Activated B cell treated with CpG ODN at 0.5 μM for 24 hours (primary cell): ENCODE measurements around the gene TEKT5. TPM values are rescaled to one million over a fixed set of nuclear protein-coding genes. Genes with fewer than 3 reads are reported as not detected.
A peak's percentile ranks its signal among the peaks of the same experiment; 100 is the strongest.
"Not testable (repeated sequence)": the region's sequence is repeated elsewhere in the genome, so short reads cannot be mapped to it uniquely, and the experiment has no call there.

ENCODE experiments used
- ATAC-seq: fragments of 200-7000 bp; cut with Tn5 transposase; one replicate; pipeline ENCODE4 v1.10.0; 2021; ENCODE audit warnings: low read depth, mild to moderate bottlenecking, moderate library complexity
- CTCF ChIA-PET: fragments of 350-600 bp; sonication (Branson Sonifier 250); formaldehyde crosslinking; loops from one replicate; lab custom pipeline; 2021; ENCODE audit warnings: antibody characterized with exemption; lab: Charles Lee
- POLR2A ChIA-PET: fragments of 350-600 bp; sonication (Branson Sonifier 250); formaldehyde crosslinking; loops from one replicate; lab custom pipeline; 2021; ENCODE audit warnings: antibody characterized with exemption; lab: Charles Lee
- DNase-seq: peaks from one replicate; pipeline ENCODE4 v3.0.0; 2022
- H3K27ac Mint-ChIP-seq: one replicate; pipeline ENCODE4 v1.8.0; 2020; ENCODE audit warnings: mixed read lengths
- H3K27me3 Mint-ChIP-seq: one replicate; pipeline ENCODE4 v1.8.0; 2021; ENCODE audit warnings: mixed read lengths
- H3K36me3 Mint-ChIP-seq: one replicate; pipeline ENCODE4 v1.8.0; 2021; ENCODE audit warnings: low read depth, mixed read lengths
- H3K4me1 Mint-ChIP-seq: one replicate; pipeline ENCODE4 v1.8.0; 2021; ENCODE audit warnings: mixed read lengths
- H3K4me3 Mint-ChIP-seq: one replicate; pipeline ENCODE4 v1.8.0; 2020; ENCODE audit warnings: mild to moderate bottlenecking, mixed read lengths
- H3K9me3 Mint-ChIP-seq: one replicate; pipeline ENCODE4 v1.8.0; 2020; ENCODE audit warnings: mixed read lengths
- intact Hi-C: fragments of 100-400 bp; cut with micrococcal nuclease; formaldehyde crosslinking; loops from one replicate; pipeline ENCODE4 v1.15.1; 2024
- total RNA-seq: library from RNA; stranded (reverse); gene quantifications from 2 replicates; pipeline ENCODE4 v1.2.3, GENCODE V29; 2022
- TF ChIP-seq, protein P1 (sequence below): fragments of 200-600 bp; IDR thresholded peaks from one replicate; pipeline ENCODE4 v1.8.0; 2022; ENCODE audit warnings: antibody characterized with exemption, mild to moderate bottlenecking

Gene TEKT5
- not detected in 2 replicates for total RNA-seq

DNA sequence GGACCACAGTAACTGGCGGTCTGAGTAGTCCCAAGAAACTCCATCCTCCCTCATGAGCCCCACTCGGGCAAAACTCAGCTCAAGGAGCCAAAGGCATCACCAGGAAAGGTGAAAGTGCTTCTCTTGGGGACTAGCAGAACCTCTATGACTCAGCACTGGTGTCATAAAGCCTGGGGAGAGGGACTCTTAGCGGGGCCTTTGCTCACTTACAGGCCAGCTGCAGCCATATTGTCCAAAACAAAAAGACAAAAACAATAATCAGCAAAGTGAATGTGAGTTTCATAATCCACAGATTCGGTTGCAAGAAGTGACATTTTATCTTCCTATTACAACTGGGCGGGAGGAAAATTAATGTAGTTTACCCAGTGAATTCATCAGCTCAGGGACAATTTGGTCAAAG is at the start of gene TEKT5:
TSS of gene TEKT5 (minus strand) at position 101 of the 400 bp plus-strand sequence. CDS start at position 44, 57 bp downstream.
- Mint-ChIP-seq H3K27ac (no peak within 1 kb of the TSS), H3K9me3 (peaks cover 3% of the 10 kb centered on the region), H3K4me3 (no peak within 1 kb of the TSS), H3K27me3 (peaks cover 5% of the 10 kb centered on the region), H3K4me1 (peaks cover 6% of the 10 kb centered on the region), H3K36me3 (no peaks in the 10 kb centered on the region)
- POLR2A ChIA-PET, result no interaction called here
- TF ChIP-seq, protein P1, sequence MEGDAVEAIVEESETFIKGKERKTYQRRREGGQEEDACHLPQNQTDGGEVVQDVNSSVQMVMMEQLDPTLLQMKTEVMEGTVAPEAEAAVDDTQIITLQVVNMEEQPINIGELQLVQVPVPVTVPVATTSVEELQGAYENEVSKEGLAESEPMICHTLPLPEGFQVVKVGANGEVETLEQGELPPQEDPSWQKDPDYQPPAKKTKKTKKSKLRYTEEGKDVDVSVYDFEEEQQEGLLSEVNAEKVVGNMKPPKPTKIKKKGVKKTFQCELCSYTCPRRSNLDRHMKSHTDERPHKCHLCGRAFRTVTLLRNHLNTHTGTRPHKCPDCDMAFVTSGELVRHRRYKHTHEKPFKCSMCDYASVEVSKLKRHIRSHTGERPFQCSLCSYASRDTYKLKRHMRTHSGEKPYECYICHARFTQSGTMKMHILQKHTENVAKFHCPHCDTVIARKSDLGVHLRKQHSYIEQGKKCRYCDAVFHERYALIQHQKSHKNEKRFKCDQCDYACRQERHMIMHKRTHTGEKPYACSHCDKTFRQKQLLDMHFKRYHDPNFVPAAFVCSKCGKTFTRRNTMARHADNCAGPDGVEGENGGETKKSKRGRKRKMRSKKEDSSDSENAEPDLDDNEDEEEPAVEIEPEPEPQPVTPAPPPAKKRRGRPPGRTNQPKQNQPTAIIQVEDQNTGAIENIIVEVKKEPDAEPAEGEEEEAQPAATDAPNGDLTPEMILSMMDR, result no peak
- no peak for DNase-seq
- intact Hi-C loops, result no loop called here
- no peak for ATAC-seq
- CTCF ChIA-PET, result no interaction called here

DNA sequence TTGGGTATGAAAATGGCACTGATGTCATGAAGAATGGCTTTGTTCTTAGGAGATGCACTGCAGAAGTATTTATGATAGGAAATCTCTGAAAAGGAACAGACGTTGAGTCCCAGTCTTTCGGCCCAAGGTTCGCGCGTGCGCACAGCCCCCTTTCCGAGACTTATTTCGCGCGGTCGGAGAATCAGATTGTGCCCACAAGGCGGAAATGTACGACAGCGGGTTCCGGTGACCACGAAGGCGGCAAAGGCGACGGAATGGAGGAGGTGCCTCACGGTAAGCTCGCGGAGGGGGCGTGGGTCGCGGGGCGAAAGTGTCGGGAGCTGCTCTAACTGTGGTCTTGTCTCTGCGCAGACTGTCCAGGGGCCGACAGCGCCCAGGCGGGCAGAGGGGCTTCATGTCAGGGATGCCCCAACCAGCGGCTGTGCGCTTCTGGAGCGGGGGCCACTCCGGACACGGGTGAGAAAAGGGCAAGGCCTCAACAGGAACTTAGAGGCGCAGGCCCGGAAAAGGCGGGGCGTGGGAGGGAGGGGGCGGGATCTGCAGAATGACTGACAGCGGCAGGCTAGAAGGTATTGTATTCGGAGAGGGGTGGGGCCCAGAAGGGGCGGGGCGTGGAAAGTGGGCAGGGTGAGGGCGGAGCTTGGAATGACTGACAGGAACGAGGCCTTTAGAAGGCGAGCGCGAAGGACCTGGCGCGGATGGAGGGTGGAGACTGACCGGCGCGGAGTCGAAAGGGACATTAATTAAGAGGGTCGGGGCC is 49.1 kb upstream of the TEKT5 start, which contains the start of gene NUBP1:
TSS of gene NUBP1 (plus strand) at position 233 of the 760 bp plus-strand sequence. CDS start at position 255, 22 bp downstream.
- ChIA-PET CTCF (interaction anchor here (0.7 to 1.8 kb wide), 7 partner anchors 9 to 486 kb away, joined by 3 to 18 read pairs (median 4); partner anchors contain the start of gene CIITA), POLR2A (interaction anchor here (0.6 to 3.6 kb wide), 37 partner anchors 10 to 1653 kb away, joined by 3 to 67 read pairs (median 6); partner anchors contain the start of genes CIITA, CLEC16A, DEXI and HAPSTR1)
- Mint-ChIP-seq H3K27ac (peak within 1 kb of the TSS; percentile 99), H3K4me1 (peaks cover 69% of the 10 kb centered on the region), H3K4me3 (peak within 1 kb of the TSS; percentile 94), H3K9me3 (no peaks in the 10 kb centered on the region), H3K36me3 (peaks cover 44% of the 10 kb centered on the region), H3K27me3 (no peaks in the 10 kb centered on the region)
- TF ChIP-seq, protein P1, result no peak
- intact Hi-C loops, result loop anchor here (1.0 to 10.0 kb wide), 7 partner anchors 10 to 359 kb away; partner anchors contain the start of genes ATF7IP2 and CLEC16A
- ATAC-seq, result peak; percentile 94
- DNase-seq, result peak; percentile 98

DNA sequence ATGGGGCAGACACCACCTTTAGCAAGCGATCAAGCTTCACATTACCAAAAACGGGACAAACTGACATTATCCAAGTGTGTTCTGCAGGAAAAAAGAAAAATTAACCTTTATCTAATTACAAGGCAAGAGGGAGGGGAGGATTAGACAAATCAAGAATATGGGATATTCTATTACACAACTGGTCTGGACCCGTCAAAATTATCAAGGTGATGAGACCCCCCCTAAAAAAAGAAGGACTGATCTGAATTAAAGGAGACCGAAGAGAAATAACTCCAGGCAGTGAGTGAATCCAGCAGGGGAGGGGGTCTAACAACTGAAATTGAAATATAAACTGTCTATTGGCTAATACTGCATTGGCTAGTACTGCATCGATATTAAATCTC is 48.5 kb upstream of the TEKT5 start:
- Mint-ChIP-seq H3K27ac (peak overlapping the region; percentile 99), H3K4me3 (peak overlapping the region; percentile 94), H3K4me1 (peaks cover 75% of the 10 kb centered on the region), H3K9me3 (no peaks in the 10 kb centered on the region), H3K36me3 (peaks cover 38% of the 10 kb centered on the region), H3K27me3 (no peaks in the 10 kb centered on the region)
- POLR2A ChIA-PET, result interaction anchor here (0.6 to 3.6 kb wide), 24 partner anchors 10 to 1652 kb away, joined by 3 to 67 read pairs (median 9); partner anchors contain the start of genes CIITA, CLEC16A, DEXI and HAPSTR1
- TF ChIP-seq, protein P1, result no peak
- CTCF ChIA-PET, result interaction anchor here (1.0 to 1.8 kb wide), 5 partner anchors 126 to 173 kb away, joined by 3 to 11 read pairs (median 3); partner anchors contain the start of gene CIITA
- intact Hi-C loops, result loop anchor here (1.0 to 10.0 kb wide), 3 partner anchors 64 to 358 kb away; partner anchors contain the start of gene ATF7IP2
- no peak for DNase-seq
- no peak for ATAC-seq

DNA sequence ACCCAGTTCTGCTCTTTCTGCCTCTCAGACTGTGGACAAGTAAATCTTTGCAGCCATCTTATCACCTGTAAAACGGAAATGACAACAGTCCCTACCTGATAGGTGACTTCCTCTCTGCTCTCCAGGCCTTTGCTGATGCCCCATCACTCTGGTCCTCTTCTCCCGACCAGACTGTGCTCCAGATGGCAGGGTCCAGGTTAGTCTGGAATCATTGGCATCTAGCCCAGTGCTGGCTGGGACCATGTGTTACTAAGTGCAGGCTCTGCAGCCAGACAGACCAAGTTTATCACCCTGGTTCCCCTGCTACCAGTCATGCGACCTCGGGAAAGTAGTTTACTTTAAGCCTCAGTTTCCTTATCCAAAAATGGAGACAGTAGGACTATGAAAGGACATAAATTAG is 47.1 kb upstream of the TEKT5 start:
- ChIA-PET CTCF (interaction anchor here (1.5 kb wide), 1 partner anchor 174 kb away, joined by 3 read pairs; no protein-coding TSS in a partner anchor), POLR2A (interaction anchor here (0.9 to 3.1 kb wide), 3 partner anchors 12 to 149 kb away, joined by 9 to 49 read pairs (median 40); no protein-coding TSS in a partner anchor)
- Mint-ChIP-seq H3K27ac (peak overlapping the region; percentile 71), H3K4me3 (no peak overlapping the region), H3K9me3 (no peaks in the 10 kb centered on the region), H3K36me3 (peaks cover 24% of the 10 kb centered on the region), H3K27me3 (no peaks in the 10 kb centered on the region), H3K4me1 (peaks cover 86% of the 10 kb centered on the region)
- DNase-seq (no peak), ATAC-seq (no peak)
- TF ChIP-seq, protein P1, result no peak
- intact Hi-C loops, result loop anchor here (5.0 to 10.0 kb wide), 2 partner anchors 65 to 357 kb away; partner anchors contain the start of gene ATF7IP2

DNA sequence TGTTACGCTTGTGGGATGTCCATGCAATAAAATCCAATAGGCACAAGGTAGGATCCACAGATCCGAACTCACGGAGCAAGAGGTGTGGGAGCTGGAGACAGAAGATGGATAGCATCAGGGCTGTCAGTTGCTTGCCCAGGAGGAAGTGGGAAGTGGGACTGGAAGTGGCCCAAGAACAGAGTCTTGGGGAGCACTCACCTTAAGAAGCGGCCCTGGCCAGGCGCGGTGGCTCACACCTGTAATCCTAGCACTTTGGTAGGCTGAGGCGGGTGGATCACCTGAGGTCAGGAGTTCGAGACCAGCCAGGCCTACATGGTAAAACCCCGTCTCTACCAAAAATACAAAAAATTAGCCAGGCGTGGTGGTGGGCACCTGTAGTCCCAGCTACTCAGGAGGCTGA is 46.5 kb upstream of the TEKT5 start:
- DNase-seq, H3K9me3 Mint-ChIP-seq, H3K4me3 Mint-ChIP-seq, ATAC-seq, H3K27me3 Mint-ChIP-seq, CTCF ChIA-PET: not testable (repeated sequence)
- Mint-ChIP-seq H3K36me3 (peaks cover 18% of the 10 kb centered on the region), H3K27ac (peak overlapping the region; percentile 47), H3K4me1 (peaks cover 83% of the 10 kb centered on the region)
- POLR2A ChIA-PET, result interaction anchor here (5.1 kb wide), 1 partner anchor 137 kb away, joined by 88 read pairs; the partner anchor contains the start of gene CIITA
- intact Hi-C loops, result loop anchor here (5.0 to 10.0 kb wide), 2 partner anchors 66 to 356 kb away; partner anchors contain the start of gene ATF7IP2
